GM21381 (cell line): ENCODE data around the gene CPA3.

Experiments used
- ATAC-seq: cut with Tn5 transposase; IDR thresholded peaks from one replicate; pipeline ENCODE4 v1.9.1; 2021; ENCODE audit warnings: mild to moderate bottlenecking, moderate library complexity; ENCODE audit not compliant: unreplicated experiment

CPA3 gene, protein sequence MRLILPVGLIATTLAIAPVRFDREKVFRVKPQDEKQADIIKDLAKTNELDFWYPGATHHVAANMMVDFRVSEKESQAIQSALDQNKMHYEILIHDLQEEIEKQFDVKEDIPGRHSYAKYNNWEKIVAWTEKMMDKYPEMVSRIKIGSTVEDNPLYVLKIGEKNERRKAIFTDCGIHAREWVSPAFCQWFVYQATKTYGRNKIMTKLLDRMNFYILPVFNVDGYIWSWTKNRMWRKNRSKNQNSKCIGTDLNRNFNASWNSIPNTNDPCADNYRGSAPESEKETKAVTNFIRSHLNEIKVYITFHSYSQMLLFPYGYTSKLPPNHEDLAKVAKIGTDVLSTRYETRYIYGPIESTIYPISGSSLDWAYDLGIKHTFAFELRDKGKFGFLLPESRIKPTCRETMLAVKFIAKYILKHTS

DNA sequence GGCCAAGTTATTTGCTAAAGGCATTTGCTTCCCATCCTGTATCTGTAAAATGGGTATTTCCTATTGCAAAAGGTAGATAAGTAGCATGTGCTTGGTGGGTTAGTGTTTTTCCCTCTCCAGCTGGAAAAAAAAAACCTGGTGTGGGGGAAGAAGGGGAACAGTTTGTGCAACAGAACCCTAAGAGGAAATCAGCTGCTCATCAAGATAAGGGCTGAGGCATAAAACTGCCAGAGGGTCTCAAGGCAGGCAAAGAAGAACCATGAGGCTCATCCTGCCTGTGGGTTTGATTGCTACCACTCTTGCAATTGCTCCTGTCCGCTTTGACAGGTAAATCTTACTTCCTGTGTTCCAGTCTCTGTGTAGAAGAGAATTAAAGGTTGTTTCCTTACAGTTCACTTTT is at the start of gene CPA3:
CPA3 (plus strand) TSS at position 248 of the 400 bp plus-strand sequence; CDS start at position 260, 12 bp downstream.
- ATAC-seq = no peak

DNA sequence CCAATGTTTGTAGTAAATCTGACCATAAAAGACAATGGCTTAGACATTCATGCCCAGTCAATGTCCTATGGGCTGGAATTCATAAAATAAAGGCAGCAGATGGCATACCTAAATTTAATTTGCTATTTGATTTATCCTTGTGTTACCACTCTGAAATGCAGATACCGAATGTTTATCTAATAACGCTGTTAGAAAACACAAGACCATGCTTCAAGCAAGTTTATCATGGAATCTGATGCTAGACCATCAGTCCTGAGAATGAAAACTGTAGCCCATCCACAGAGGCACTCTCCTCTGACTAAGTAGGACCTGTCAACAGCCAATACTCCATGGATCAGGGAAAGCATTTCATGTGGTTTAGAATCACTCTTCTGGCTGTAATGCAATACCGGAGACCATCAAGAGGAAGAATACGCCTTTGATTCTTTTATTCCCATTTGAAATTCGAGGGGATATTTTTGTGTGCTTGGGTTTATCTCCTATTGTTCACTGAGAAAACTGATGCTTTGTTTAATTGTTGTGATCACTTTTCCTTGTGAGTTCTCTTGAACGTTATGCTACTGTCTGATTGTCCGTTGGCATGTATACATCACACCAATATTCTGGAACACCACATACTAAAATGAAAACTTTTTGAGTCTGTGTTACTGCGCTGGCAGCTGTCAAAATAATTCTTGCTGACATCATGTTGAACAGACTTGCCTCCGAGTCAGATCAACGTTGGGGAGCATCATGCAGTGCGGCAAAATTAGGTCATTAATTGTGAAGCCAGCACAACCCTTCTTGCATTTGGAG is 49.6 kb upstream of the CPA3 start:
- ATAC-seq = no peak

DNA sequence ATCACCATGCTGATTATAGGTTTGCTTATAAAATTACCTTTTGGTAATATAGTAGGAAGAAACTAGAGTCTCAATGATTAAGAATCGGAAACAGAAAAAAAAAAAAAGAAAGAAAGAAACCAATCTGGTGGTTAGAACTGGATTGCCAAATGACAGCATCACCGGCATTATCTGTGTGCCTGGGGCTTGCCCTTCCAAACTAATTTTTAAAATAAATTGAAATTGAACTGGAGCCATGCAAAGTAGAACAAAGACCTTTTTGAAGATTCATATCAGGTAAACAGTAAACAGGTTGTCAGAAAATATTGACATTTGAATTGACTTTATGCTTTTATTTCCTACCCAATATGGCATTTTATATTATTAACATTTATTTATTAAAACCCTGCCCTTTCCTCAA is 48.7 kb upstream of the CPA3 start:
- ATAC-seq = no peak

DNA sequence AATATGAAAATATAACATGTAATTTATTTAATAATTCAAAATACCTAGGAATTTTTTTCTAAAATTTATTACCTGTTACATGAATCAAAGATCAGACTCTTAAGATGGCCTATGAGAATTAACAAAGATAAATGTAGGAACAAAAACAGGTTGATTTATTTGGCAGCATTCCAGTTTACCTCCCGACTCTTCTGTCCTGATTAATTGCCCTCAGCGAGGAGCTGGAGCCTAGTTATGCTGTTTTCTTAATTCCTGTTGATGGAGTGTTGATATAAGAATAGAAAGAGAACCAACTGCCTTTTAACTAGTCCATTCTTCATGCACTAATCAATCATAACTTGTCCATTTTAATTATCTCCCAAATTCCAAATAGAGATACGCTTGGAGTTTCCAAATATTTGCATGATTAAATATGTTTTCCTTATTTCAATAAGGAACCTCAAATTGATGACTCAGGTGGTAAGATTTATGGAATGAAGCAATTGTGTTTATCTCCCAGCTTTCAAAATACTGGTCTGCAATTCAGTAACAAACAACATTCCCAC is 48.0 kb upstream of the CPA3 start:
- ATAC-seq = no peak

DNA sequence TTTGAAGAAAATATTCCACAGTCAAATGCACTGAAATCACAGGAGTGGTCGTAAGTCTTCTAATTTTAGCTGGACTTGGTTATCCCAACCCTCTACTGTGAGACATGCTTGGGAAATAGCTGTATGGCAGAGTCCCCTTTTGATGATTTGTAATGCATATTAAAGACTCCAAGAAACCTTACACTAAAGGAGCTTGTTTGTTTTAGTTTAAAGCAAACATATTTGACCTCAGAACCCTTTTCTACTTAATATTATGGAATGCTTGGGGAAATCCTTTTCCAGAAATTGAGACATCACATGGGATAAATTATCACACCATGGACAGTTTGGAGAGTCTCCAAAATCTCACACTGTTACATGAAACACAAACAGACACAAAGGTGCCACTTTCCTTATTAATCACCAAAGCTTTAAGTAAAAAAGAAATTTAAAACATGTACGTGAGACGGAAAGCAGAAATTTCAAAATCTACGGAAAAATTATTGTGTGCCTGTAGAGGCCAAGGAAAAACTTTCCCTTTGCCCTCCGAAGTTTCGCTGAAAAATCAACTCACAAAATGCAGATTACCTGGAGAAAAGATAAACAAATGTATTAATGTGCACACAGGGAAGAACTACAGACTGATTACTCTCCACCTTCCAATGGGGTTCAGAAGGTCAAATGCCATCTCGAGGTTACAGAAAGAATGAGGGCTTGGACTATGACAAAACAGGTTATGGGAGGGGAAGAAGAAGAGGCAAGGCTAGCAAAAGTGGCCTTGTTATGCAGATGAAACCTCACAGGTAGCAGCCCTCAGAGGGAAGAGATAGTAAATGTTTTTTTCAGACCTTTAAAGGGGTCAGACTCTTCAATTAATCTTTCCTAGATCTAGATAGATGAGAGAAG is 44.5 kb upstream of the CPA3 start:
- ATAC-seq = no peak

DNA sequence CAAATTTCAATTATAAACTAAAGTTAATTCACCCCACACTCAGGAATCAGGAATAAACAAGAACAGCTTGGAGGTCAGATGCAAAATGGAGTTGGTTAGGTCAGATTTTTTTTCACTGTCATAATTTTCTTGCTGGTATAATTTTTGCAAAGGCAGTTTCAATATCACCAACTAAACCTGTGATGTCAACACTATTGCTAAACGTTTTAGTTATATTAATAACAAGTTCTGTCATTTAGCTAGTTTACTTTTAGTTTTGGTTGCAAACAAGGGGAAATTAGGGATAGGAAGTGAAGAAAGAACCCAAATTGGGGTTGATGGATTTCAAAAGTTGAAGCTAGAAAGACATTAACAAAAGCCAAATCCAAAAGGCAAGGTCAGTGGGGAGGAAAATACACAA is 42.1 kb upstream of the CPA3 start:
- no peak for ATAC-seq

DNA sequence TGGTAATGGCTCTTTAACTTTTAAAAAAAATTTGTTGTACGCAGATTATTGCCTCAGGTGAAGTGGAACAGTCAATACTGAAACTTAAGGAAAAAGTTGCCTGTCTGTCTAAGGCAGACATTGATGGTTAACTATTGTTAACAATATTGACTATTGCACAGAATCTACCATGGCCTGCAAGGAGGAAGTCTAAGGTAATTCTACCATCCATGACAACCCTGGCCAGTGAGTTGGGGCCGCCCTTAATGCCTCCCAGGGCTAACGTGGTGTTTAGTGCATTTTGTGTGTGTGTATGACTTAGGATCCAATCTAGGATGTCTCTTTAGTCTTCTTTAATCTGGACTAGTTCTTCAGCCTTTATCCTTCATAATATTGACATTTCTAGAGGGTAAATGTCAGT is 39.6 kb upstream of the CPA3 start:
- no peak for ATAC-seq

DNA sequence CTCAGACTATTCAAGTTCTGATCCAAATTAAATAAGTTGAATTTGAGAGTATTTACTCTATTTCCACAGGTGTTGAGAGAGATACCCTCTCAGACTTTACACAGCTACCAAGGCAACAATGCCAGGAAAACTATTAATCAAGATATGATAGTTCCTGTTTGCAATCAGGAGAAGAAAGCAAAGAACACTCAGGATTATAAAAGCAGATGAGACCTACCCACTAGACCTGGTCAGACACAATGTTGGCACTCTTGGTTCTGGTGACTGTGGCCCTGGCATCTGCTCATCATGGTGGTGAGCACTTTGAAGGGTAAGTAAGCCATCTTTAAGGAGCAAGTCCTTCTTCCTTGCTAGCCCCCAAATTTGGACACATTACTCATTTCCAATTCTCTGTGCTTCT is 37.5 kb upstream of the CPA3 start, which contains the start of gene CPB1:
CPB1 (plus strand) TSS at position 227 of the 400 bp plus-strand sequence; CDS start at position 240, 13 bp downstream.
- no peak for ATAC-seq

DNA sequence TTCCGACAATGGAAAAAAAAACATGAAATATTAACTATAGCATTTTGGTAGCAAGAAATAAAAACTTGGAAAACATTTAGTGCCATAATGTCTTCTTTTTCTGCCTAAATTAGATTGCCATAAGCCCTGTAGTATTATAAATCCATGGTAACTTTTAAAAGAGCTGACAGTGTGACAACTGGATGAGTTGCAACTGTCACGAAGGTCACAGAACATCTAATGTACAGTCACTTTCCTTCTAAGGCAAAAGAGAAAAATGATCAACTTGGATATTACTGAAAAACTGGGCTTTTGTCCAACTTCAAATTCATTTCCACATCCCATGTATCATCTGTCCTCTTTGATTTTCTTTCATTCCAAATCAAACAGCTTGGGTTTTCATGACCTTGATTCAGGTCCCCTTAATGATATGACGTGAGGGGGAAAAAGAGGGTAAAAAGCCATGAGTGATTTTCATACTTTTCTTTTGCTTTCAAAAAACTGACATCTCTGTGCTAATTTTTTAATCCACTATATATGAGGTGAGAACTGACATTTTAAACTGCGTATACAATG is 36.9 kb upstream of the CPA3 start:
- no peak for ATAC-seq

DNA sequence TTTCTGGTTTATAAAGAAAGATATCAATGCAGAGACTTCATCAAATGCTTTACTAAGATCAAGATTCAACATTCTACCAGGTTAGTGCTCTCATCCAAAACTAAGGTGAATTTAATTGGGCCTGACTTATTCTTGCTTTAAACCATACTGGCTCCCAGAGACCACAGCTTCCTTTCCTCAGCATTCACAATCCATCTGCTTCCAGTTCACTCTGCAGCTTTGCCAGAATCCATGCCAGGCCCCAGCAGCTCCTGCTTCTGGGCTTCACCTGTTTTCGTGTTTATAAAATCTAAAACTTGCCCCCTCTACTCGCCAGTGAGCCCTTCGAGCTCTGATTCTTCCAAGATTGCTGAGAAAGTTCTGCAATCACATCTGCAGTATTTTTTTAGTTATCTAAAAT is 35.2 kb upstream of the CPA3 start:
- no peak for ATAC-seq

DNA sequence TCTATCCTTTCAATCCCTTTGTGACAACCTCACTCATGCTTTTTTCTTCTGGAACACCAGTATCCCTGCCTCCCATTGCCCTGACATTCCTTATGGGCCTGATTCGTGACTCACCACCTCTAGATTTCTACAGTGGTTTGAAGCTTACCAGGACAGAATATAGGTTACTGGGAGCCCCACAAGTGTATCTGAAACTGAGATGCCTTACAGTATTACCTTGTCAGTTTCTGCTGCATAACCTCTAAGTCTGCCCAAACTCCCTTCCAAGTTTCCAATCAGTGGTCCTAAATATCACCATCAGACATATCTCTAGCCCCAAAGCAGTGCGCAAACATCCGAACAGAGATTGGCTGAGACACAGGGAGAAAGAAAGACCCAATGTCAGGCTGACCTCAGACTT is 31.9 kb upstream of the CPA3 start:
- no peak for ATAC-seq

DNA sequence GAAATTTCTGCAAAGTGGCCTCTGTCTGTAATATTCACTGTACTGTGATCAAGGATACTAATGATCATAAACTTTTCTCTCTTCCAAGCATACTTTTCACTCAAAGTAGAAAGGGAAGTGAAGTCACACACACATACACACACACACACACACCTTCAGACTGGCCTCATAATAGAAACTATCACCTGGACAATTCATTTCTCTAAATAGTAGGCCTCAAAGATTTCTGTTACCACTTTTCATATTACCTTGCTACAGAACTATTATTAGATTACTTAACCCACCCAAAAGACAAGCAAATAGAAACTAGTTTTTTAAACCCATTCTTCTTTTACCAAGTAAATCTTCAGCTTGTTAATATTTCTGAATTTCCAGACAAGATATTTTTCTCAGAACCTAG is 25.3 kb upstream of the CPA3 start:
- ATAC-seq = peak; percentile 64

DNA sequence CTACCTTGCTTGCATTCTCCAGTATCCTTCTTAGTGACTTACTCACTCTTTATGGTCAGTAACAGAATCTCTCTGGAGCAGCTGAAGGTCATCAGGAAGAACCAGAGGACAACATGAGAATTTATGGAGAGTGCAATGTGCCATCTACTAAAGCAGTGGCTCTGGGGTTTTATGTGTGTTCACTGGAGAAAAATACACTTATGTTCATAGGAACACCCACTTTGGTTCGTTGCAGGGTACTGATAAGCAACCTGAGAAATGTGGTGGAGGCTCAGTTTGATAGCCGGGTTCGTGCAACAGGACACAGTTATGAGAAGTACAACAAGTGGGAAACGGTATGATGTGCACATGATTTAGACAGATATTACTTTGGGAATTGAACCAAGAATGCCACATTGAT is 24.6 kb upstream of the CPA3 start:
- no peak for ATAC-seq

DNA sequence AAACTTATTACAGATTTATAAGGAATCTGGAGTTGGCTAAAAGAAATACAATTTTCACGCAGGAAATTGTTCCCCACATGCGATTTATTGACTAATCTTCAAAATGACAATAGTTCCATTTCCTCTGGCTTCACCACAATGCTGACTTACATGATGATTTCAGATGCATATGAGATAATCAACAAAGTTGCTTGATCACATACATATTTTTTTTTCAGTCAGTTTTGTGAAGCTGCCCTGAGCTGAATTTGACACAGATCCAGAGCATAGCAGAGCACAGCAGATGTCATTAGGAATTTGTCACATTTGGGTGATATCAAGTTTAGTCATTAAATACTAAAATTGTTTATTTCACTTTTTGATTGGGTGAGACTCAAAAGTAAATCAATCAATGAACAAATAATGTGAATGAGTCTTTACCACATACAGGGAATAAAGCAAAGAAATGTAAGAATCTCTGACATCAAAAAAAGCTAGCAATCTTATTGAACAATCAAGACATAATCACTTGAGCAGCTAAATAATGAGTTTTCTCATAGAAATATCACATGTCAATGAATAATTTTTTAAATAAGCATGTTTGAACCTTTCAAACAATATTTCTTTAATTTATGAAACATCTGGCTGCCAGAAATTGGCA is 19.2 kb upstream of the CPA3 start:
- ATAC-seq = no peak

DNA sequence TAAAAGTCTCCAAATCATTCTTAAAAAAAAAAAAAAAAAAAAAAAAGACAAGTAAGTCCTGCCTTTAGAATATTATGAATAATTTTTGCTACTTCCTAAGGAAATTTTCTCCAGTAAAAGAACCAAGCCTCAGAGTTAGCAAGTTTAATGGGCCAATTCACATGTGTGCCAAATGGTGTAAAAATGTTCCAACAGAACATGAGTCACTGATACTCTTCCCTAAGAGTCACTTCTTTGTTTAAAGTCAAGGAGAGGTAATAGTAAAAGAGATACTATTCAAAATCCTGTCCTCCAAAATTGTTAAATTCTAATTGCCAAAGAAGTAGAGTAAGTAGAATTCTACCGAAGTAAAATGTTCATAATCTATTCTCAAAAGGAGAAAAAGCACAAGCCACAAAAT is 17.7 kb upstream of the CPA3 start:
- ATAC-seq = no peak

DNA sequence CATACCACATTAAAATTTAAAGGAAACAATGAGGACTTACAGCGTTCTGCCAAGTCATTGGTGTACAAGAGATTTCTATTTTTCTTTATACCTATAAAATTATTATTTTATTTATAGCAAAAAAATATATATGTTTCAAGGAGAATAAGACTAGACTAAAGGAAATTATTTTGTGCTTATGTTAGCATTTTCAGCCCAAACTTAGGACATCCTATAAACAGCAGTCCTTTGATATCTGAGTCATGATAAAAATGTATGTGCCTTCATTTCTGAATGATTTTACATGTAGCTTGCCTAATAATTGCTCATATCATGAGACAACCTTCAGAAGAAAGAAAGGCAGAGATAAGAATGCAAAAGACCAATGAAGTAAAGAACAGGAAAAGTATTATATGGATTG is 16.7 kb upstream of the CPA3 start:
- ATAC-seq = no peak

DNA sequence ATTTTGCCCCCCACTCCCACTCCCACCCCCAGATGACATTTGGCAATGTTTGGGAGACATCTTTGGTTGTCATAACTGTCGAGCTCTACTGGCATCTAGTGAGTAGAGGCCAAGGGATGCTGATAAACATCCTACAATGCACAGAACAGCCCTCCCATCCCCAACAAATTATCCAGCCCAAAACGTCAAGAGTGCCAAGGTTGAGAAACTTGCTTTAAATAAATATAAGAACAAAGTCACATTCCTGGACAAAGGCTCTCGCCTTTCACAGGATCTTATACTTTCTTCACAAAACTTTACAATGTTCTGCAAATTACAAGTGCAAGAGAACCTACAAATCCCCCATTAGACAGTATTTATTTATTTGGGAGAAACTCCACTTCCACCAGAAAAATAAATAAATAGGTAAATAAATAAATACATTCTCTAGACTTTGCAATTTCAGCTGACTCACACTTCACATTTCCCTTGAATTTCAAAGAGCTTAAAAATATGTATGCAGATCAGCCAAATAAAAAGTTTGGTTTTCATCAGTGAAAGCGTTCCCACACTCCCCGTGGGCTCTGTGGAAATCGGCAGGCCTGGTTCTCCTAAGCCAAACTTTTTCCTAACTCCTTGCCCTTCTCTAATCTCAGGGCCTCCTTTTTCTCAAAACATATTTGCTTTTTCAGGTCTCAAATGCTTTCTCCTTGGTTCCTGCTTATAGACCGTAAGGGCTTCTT is 12.7 kb upstream of the CPA3 start:
- no peak for ATAC-seq

DNA sequence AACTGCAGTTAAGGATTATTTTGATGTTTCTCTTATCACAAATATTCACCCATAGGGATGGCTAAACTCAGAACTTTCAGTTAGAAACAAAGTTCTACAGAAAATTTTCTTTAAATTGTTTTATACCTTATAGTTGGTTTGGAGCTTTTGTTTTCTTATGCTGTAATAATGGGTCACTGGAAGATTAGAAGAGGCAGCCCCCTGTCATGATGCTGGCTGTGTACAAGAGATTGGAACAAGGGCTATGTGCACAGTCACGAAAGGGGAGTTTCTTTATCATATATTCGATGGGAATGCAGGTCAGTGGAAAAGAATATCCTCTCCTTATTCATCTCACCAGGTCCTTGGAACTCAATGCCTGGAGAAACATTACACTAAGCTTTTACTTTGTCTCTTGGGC is 12.0 kb upstream of the CPA3 start:
- ATAC-seq = no peak

DNA sequence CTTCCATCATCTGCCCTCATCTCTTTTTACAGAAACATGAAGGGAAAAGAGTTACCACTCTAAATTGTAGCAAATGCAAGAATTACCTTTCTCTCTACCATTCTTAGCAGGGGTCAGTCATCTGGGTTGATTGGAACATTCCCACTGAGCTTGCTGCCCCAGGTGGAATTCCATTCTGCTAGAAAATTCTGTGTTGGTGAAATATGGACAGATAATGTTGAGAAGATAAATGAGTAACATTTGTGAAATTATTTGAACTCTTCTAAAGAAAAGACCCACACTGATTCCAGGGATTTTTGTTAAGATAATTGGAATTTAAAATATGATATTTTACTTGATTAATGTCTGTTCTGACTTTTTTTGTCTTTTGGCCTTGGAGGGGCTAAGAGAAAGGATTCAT is 11.0 kb upstream of the CPA3 start:
- no peak for ATAC-seq
